Effector memory CD8-positive, alpha-beta T cell (primary cell): ENCODE measurements around the gene SGSH.

Experiments used
- ATAC-seq: fragments of 150-1000 bp; cut with Tn5 transposase; replicated peaks from 2 replicates; pipeline ENCODE4 v1.10.0; 2021; ENCODE audit warnings: mild to moderate bottlenecking, moderate library complexity
- DNase-seq, 3 experiments: peaks; one replicate each; pipeline ENCODE4 v3.0.0; 2021
- H3K27ac Mint-ChIP-seq, 2 donors: one replicate each; pipeline ENCODE4 v1.8.0; 2022; ENCODE audit warnings: mild to moderate bottlenecking in 2 of 2, mixed read lengths in 2 of 2, moderate library complexity in 2 of 2
- H3K27me3 Mint-ChIP-seq, 2 donors: one replicate each; pipeline ENCODE4 v1.8.0; 2022; ENCODE audit warnings: mixed read lengths in 2 of 2
- H3K36me3 Mint-ChIP-seq: one replicate; pipeline ENCODE4 v1.8.0; 2022; ENCODE audit warnings: mild to moderate bottlenecking, moderate library complexity, mixed read lengths; ENCODE audit not compliant: insufficient read depth
- H3K4me1 Mint-ChIP-seq, 2 donors: one replicate each; pipeline ENCODE4 v1.8.0; 2022; ENCODE audit warnings: low read depth in 2 of 2, mixed read lengths in 2 of 2
- H3K4me3 Mint-ChIP-seq, 2 donors: one replicate each; pipeline ENCODE4 v1.8.0; 2022; ENCODE audit warnings: mild to moderate bottlenecking in 2 of 2, mixed read lengths in 2 of 2, moderate library complexity in 2 of 2
- H3K9me3 Mint-ChIP-seq, 2 donors: one replicate each; pipeline ENCODE4 v1.8.0; 2022; ENCODE audit warnings: mixed read lengths in 2 of 2

Gene SGSH

GRCh38 chr17:80218391-80218790, 1.7 kb downstream of the SGSH start:
- no peak for ATAC-seq
- no peaks in the 10 kb centered on the region for H3K9me3 Mint-ChIP-seq
- H3K4me3 Mint-ChIP-seq: peak overlapping the region; percentile 84 to 95
- peak overlapping the region in 1 of 2 donors; percentile 94 for H3K27ac Mint-ChIP-seq
- H3K4me1 Mint-ChIP-seq: peaks cover 18 to 28% of the 10 kb centered on the region in 2 donors
- no peaks in the 10 kb centered on the region for H3K27me3 Mint-ChIP-seq
- no peak for DNase-seq
- peaks cover 30% of the 10 kb centered on the region for H3K36me3 Mint-ChIP-seq

- H3K4me1 Mint-ChIP-seq: peaks cover 18 to 27% of the 10 kb centered on the region in 2 donors
- peak overlapping the region in 1 of 2 donors; percentile 27 for H3K27ac Mint-ChIP-seq
- H3K9me3 Mint-ChIP-seq: no peaks in the 10 kb centered on the region
- ATAC-seq (no peak), DNase-seq (no peak)
- H3K27me3 Mint-ChIP-seq: no peaks in the 10 kb centered on the region
- H3K36me3 Mint-ChIP-seq: peaks cover 36% of the 10 kb centered on the region
- H3K4me3 Mint-ChIP-seq: peak overlapping the region; percentile 32 to 95
Measured at GRCh38 chr17:80217703-80218362, 2.3 kb downstream of the SGSH start.

- Mint-ChIP-seq H3K4me3 (peak overlapping the region; percentile 32 to 95), H3K36me3 (peaks cover 35% of the 10 kb centered on the region), H3K4me1 (peaks cover 18 to 27% of the 10 kb centered on the region in 2 donors)
Measured at GRCh38 chr17:80216473-80217456, 3.4 kb downstream of the SGSH start.

GRCh38 chr17:80214878-80215210, 5.3 kb downstream of the SGSH start:
- Mint-ChIP-seq H3K4me3 (no peak overlapping the region), H3K4me1 (peaks cover 12 to 24% of the 10 kb centered on the region in 2 donors), H3K36me3 (peaks cover 38% of the 10 kb centered on the region), H3K27me3 (no peaks in the 10 kb centered on the region), H3K9me3 (no peaks in the 10 kb centered on the region), H3K27ac (no peak overlapping the region)
- DNase-seq (no peak), ATAC-seq (no peak)

More at GRCh38 chr17:80216473-80217456, 3.4 kb downstream of the SGSH start:
- H3K27ac Mint-ChIP-seq: peak overlapping the region; percentile 27 to 46
- H3K27me3 Mint-ChIP-seq: no peaks in the 10 kb centered on the region
- DNase-seq: no peak
- no peaks in the 10 kb centered on the region for H3K9me3 Mint-ChIP-seq
- no peak for ATAC-seq

- ATAC-seq: no peak
- H3K9me3 Mint-ChIP-seq: no peaks in the 10 kb centered on the region
- H3K27ac Mint-ChIP-seq: no peak overlapping the region
- no peaks in the 10 kb centered on the region for H3K27me3 Mint-ChIP-seq
- H3K4me1 Mint-ChIP-seq: peaks cover 12 to 18% of the 10 kb centered on the region in 2 donors
- peaks cover 37% of the 10 kb centered on the region for H3K36me3 Mint-ChIP-seq
- DNase-seq: no peak
- no peak overlapping the region for H3K4me3 Mint-ChIP-seq
Measured at GRCh38 chr17:80214012-80214877, 5.9 kb downstream of the SGSH start.

GRCh38 chr17:80213643-80213975, 6.5 kb downstream of the SGSH start:
- no peak overlapping the region for H3K27ac Mint-ChIP-seq
- peaks cover 38% of the 10 kb centered on the region for H3K36me3 Mint-ChIP-seq
- no peaks in the 10 kb centered on the region for H3K9me3 Mint-ChIP-seq
- DNase-seq (no peak), ATAC-seq (no peak)
- H3K27me3 Mint-ChIP-seq: no peaks in the 10 kb centered on the region
- no peak overlapping the region for H3K4me3 Mint-ChIP-seq
- peaks cover 8 to 14% of the 10 kb centered on the region in 2 donors for H3K4me1 Mint-ChIP-seq

GRCh38 chr17:80212962-80213642, 7.0 kb downstream of the SGSH start:
- H3K36me3 Mint-ChIP-seq: peaks cover 38% of the 10 kb centered on the region
- peaks cover 6 to 10% of the 10 kb centered on the region in 2 donors for H3K4me1 Mint-ChIP-seq
- H3K4me3 Mint-ChIP-seq: no peak overlapping the region

GRCh38 chr17:80212511-80212910, 7.6 kb downstream of the SGSH start:
- DNase-seq (no peak), ATAC-seq (no peak)
- no peaks in the 10 kb centered on the region for H3K27me3 Mint-ChIP-seq
- H3K4me3 Mint-ChIP-seq: no peak overlapping the region
- no peaks in the 10 kb centered on the region for H3K9me3 Mint-ChIP-seq
- H3K36me3 Mint-ChIP-seq: peaks cover 38% of the 10 kb centered on the region
- H3K27ac Mint-ChIP-seq: no peak overlapping the region
- peaks cover 3 to 6% of the 10 kb centered on the region in 2 donors for H3K4me1 Mint-ChIP-seq

More at GRCh38 chr17:80212962-80213642, 7.0 kb downstream of the SGSH start:
- H3K27ac Mint-ChIP-seq: no peak overlapping the region
- ATAC-seq: no peak
- no peak for DNase-seq
- no peaks in the 10 kb centered on the region for H3K9me3 Mint-ChIP-seq
- no peaks in the 10 kb centered on the region for H3K27me3 Mint-ChIP-seq

- no peak overlapping the region for H3K27ac Mint-ChIP-seq
- DNase-seq (no peak), ATAC-seq (no peak)
- peaks cover 37% of the 10 kb centered on the region for H3K36me3 Mint-ChIP-seq
- H3K4me3 Mint-ChIP-seq: no peak overlapping the region
- H3K9me3 Mint-ChIP-seq: no peaks in the 10 kb centered on the region
- peaks cover 0 to 3% of the 10 kb centered on the region in 2 donors for H3K4me1 Mint-ChIP-seq
- no peaks in the 10 kb centered on the region for H3K27me3 Mint-ChIP-seq
Measured at GRCh38 chr17:80212109-80212508, 8.0 kb downstream of the SGSH start.

- peaks cover 0 to 2% of the 10 kb centered on the region in 2 donors for H3K4me1 Mint-ChIP-seq
- DNase-seq (no peak), ATAC-seq (no peak)
- no peak overlapping the region for H3K27ac Mint-ChIP-seq
- no peaks in the 10 kb centered on the region for H3K27me3 Mint-ChIP-seq
- no peaks in the 10 kb centered on the region for H3K9me3 Mint-ChIP-seq
- H3K36me3 Mint-ChIP-seq: peaks cover 30% of the 10 kb centered on the region
- no peak overlapping the region for H3K4me3 Mint-ChIP-seq
Measured at GRCh38 chr17:80210348-80211108, 9.6 kb downstream of the SGSH start.

GRCh38 chr17:80209765-80210164, 10.4 kb downstream of the SGSH start:
- DNase-seq (no peak), ATAC-seq (no peak)
- Mint-ChIP-seq H3K27ac (no peak overlapping the region), H3K27me3 (no peaks in the 10 kb centered on the region), H3K36me3 (peaks cover 30% of the 10 kb centered on the region), H3K9me3 (no peaks in the 10 kb centered on the region), H3K4me3 (no peak overlapping the region), H3K4me1 (peaks cover 0 to 2% of the 10 kb centered on the region in 2 donors)

- DNase-seq: no peak
- ATAC-seq: no peak
- H3K36me3 Mint-ChIP-seq: peaks cover 24% of the 10 kb centered on the region
Measured at GRCh38 chr17:80208050-80208449, 12.1 kb downstream of the SGSH start.

More at GRCh38 chr17:80208050-80208449, 12.1 kb downstream of the SGSH start:
- no peak overlapping the region for H3K27ac Mint-ChIP-seq
- H3K4me1 Mint-ChIP-seq: peaks cover 0 to 2% of the 10 kb centered on the region in 2 donors
- no peaks in the 10 kb centered on the region for H3K27me3 Mint-ChIP-seq
- no peak overlapping the region for H3K4me3 Mint-ChIP-seq
- H3K9me3 Mint-ChIP-seq: no peaks in the 10 kb centered on the region
